CD4-positive, alpha-beta memory T cell (primary cell): ENCODE measurements around the gene HSF4. TPM values are rescaled to one million over a fixed set of nuclear protein-coding genes. Genes with fewer than 3 reads are reported as not detected.

Source experiments
- CTCF ChIA-PET: fragments of 350-600 bp; sonication (Branson Sonifier 250); formaldehyde crosslinking; loops from one replicate; lab custom pipeline; 2021; ENCODE audit warnings: inconsistent platforms; ENCODE audit not compliant: partially characterized antibody; lab: Charles Lee
- POLR2A ChIA-PET: fragments of 350-600 bp; sonication (Branson Sonifier 250); formaldehyde crosslinking; loops from one replicate; lab custom pipeline; 2021; ENCODE audit not compliant: partially characterized antibody; lab: Charles Lee
- DNase-seq, 5 donors: peaks; one replicate each; pipeline versions ENCODE4 v3.0.0 to v3.0.0-alpha.2; 2020 to 2022; ENCODE audit warnings: mixed read lengths in 1 of 5
- H3K27ac ChIP-seq: one replicate; pipeline ENCODE4 v1.7.0; 2013; ENCODE audit warnings: low read depth, low read length
- H3K27me3 ChIP-seq: 2 replicates; pipeline ENCODE4 v1.7.0; 2013; ENCODE audit warnings: mild to moderate bottlenecking, low read length, moderate library complexity; ENCODE audit not compliant: insufficient read depth
- H3K36me3 ChIP-seq: 2 replicates; pipeline ENCODE4 v1.7.0; 2013; ENCODE audit warnings: mild to moderate bottlenecking, low read length, moderate library complexity; ENCODE audit not compliant: insufficient read depth
- H3K4me1 ChIP-seq: 2 replicates; pipeline ENCODE4 v1.7.0; 2013; ENCODE audit warnings: mild to moderate bottlenecking, low read length, moderate library complexity; ENCODE audit not compliant: insufficient read depth
- H3K4me3 ChIP-seq, 2 donors: one replicate each; pipeline ENCODE4 v1.7.0; 2013; ENCODE audit warnings: low read length in 2 of 2, mild to moderate bottlenecking in 1 of 2
- H3K9me3 ChIP-seq, 2 donors: one replicate each; pipeline ENCODE4 v1.7.0; 2013; ENCODE audit warnings: low read length in 2 of 2, control low read depth in 1 of 2; ENCODE audit not compliant: control insufficient read depth in 1 of 2
- H3K27ac Mint-ChIP-seq, 7 donors: one replicate each; pipeline ENCODE4 v1.8.0; 2020 to 2021; ENCODE audit warnings: mixed read lengths in 7 of 7, mild to moderate bottlenecking in 6 of 7, inconsistent platforms in 3 of 7, moderate library complexity in 3 of 7
- H3K27me3 Mint-ChIP-seq, 2 donors: one replicate each; pipeline ENCODE4 v1.8.0; 2020 to 2021; ENCODE audit warnings: mixed read lengths in 2 of 2
- H3K36me3 Mint-ChIP-seq, 2 donors: one replicate each; pipeline ENCODE4 v1.8.0; 2020 to 2021; ENCODE audit warnings: mixed read lengths in 2 of 2, inconsistent platforms in 1 of 2, mild to moderate bottlenecking in 1 of 2
- H3K4me1 Mint-ChIP-seq, 4 donors: one replicate each; pipeline ENCODE4 v1.8.0; 2020 to 2021; ENCODE audit warnings: mixed read lengths in 4 of 4, mild to moderate bottlenecking in 1 of 4
- H3K4me3 Mint-ChIP-seq, 8 donors: one replicate each; pipeline ENCODE4 v1.8.0; 2020 to 2021; ENCODE audit warnings: mixed read lengths in 8 of 8, mild to moderate bottlenecking in 7 of 8, moderate library complexity in 6 of 8, inconsistent platforms in 3 of 8
- H3K9me3 Mint-ChIP-seq, 8 donors: one replicate each; pipeline ENCODE4 v1.8.0; 2020 to 2021; ENCODE audit warnings: mixed read lengths in 8 of 8, mild to moderate bottlenecking in 5 of 8, inconsistent platforms in 3 of 8, moderate library complexity in 1 of 8
- intact Hi-C: fragments of 100-400 bp; cut with micrococcal nuclease; formaldehyde crosslinking; loops from one replicate; pipeline ENCODE4 v1.15.1; 2023
- polyA plus RNA-seq, 2 donors: library from polyadenylated mRNA; unstranded; fragments of 300-500 nt; fragmentation: Illumina TruSeq; gene quantifications; one replicate each; pipeline ENCODE4 v1.2.3, GENCODE V29; 2021
- total RNA-seq, 2 experiments: library from RNA; stranded (reverse); gene quantifications; one replicate each; pipeline ENCODE4 v1.2.3, GENCODE V29; 2021

Gene HSF4
- total and polyA plus RNA-seq, 4 experiments from 2014 or later: 0.37 to 98.7 (median 93.6) TPM; not detected in 1

GRCh38 chr16:67208154-67208896 lies 43.8 kb downstream of the HSF4 start:
- no peaks in the 10 kb centered on the region for H3K27me3 Mint-ChIP-seq
- H3K4me1 Mint-ChIP-seq: no peaks in the 10 kb centered on the region
- ChIA-PET POLR2A (interaction anchor here (0.7 to 1.6 kb wide), 3 partner anchors 9 to 19 kb away, joined by 3 to 5 read pairs (median 3); partner anchors contain the start of gene TMEM208), CTCF (interaction anchor here (0.9 to 1.3 kb wide), 3 partner anchors 10 to 23 kb away, joined by 3 to 4 read pairs (median 3); partner anchors contain the start of gene TMEM208)
- H3K27ac ChIP-seq: no peak overlapping the region
- no peak overlapping the region for H3K27ac Mint-ChIP-seq
- peaks cover 0 to 5% of the 10 kb centered on the region in 2 donors for H3K36me3 Mint-ChIP-seq
- H3K4me1 ChIP-seq: no peaks in the 10 kb centered on the region
- no peaks in the 10 kb centered on the region for H3K9me3 Mint-ChIP-seq
- intact Hi-C loops: no loop called here
- no peaks in the 10 kb centered on the region for H3K27me3 ChIP-seq
- H3K36me3 ChIP-seq: no peaks in the 10 kb centered on the region
- no peaks in the 10 kb centered on the region for H3K9me3 ChIP-seq
- H3K4me3 ChIP-seq: no peak overlapping the region
- no peak for DNase-seq
- H3K4me3 Mint-ChIP-seq: no peak overlapping the region

- no peaks in the 10 kb centered on the region for H3K27me3 Mint-ChIP-seq
- DNase-seq: no peak
These were observed 45.0 kb downstream of the HSF4 start for GRCh38 chr16:67209565-67209964.

DNA sequence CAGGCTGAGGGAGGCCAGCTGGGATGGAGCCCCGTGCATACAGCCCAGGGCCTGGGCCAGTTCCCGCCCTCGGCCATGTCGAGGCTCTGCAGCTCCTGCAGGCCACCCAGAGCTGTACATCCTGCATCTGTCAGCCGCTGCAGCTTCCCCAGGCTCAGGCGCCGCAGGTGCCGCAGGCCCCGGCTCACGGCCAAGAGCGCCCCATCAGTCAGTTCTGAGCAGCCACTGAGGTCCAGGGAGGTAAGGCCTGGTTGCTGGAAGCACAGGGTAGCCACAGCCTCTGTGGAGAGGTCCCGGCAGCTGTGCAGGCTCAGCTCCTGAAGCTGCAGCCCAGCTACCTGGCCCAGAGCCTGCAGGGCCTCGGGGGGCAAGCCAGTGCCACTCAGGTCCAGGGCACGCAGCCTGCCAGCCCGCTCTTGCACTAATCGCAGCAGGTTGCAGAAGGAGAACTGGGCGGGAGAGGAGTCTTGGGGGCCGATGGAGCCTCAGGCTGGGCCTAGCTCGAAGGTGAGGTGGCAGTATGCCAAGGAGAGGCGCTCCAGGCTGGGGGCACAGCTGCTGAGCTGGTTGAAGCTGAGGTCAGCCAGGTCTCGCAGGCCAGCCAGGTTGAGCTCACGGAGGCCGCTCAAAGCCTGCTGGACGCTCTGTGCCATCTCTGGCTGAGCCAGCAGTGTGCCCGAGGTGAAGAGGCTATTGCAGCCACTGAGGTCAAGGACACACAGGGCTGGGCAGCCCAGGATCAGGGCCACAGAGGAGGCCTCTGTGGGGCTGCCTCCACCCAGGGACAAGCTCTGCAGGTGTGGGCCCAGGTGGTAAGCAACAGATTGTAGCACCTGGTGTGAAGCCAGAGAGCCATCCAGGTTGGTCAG lies 45.8 kb downstream of the HSF4 start:
- Mint-ChIP-seq H3K4me3 (no peak overlapping the region), H3K4me1 (no peaks in the 10 kb centered on the region), H3K36me3 (peaks cover 0 to 5% of the 10 kb centered on the region in 2 donors), H3K27ac (no peak overlapping the region), H3K27me3 (no peaks in the 10 kb centered on the region), H3K9me3 (no peaks in the 10 kb centered on the region)
- Histone ChIP-seq H3K4me1 (no peaks in the 10 kb centered on the region), H3K4me3 (no peak overlapping the region), H3K36me3 (no peaks in the 10 kb centered on the region), H3K9me3 (no peaks in the 10 kb centered on the region), H3K27me3 (no peaks in the 10 kb centered on the region), H3K27ac (no peak overlapping the region)
- intact Hi-C loops: no loop called here
- ChIA-PET POLR2A (interaction anchor here (1.1 kb wide), 1 partner anchor 18 kb away, joined by 4 read pairs; the partner anchor contains the start of gene E2F4), CTCF (no interaction called here)
- DNase-seq: no peak

More at GRCh38 chr16:67209565-67209964, 45.0 kb downstream of the HSF4 start:
- H3K27me3 ChIP-seq: no peaks in the 10 kb centered on the region
- Mint-ChIP-seq H3K9me3 (no peaks in the 10 kb centered on the region), H3K36me3 (peaks cover 0 to 5% of the 10 kb centered on the region in 2 donors), H3K27ac (peak overlapping the region in 1 of 7 donors; percentile 80), H3K4me3 (no peak overlapping the region), H3K4me1 (no peaks in the 10 kb centered on the region)
- intact Hi-C loops: no loop called here
- H3K4me3 ChIP-seq: no peak overlapping the region
- no peaks in the 10 kb centered on the region for H3K4me1 ChIP-seq
- H3K36me3 ChIP-seq: no peaks in the 10 kb centered on the region
- ChIA-PET POLR2A (interaction anchor here (1.1 kb wide), 1 partner anchor 17 kb away, joined by 4 read pairs; the partner anchor contains the start of gene E2F4), CTCF (interaction anchor here (1.1 to 1.3 kb wide), 2 partner anchors 12 to 17 kb away, joined by 3 to 4 read pairs; partner anchors contain the start of gene TMEM208)
- H3K27ac ChIP-seq: no peak overlapping the region
- H3K9me3 ChIP-seq: no peaks in the 10 kb centered on the region

- intact Hi-C loops: no loop called here
- no peaks in the 10 kb centered on the region for H3K4me1 Mint-ChIP-seq
- H3K9me3 Mint-ChIP-seq: no peaks in the 10 kb centered on the region
- Histone ChIP-seq H3K9me3 (no peaks in the 10 kb centered on the region), H3K4me1 (no peaks in the 10 kb centered on the region), H3K27ac (no peak overlapping the region), H3K36me3 (no peaks in the 10 kb centered on the region), H3K27me3 (no peaks in the 10 kb centered on the region), H3K4me3 (no peak overlapping the region)
- H3K4me3 Mint-ChIP-seq: no peak overlapping the region
- peaks cover 0 to 3% of the 10 kb centered on the region in 2 donors for H3K36me3 Mint-ChIP-seq
- ChIA-PET CTCF (no interaction called here), POLR2A (no interaction called here)
- no peak for DNase-seq
- no peaks in the 10 kb centered on the region for H3K27me3 Mint-ChIP-seq
- no peak overlapping the region for H3K27ac Mint-ChIP-seq
These were observed 47.1 kb downstream of the HSF4 start for GRCh38 chr16:67211674-67212073.

DNA sequence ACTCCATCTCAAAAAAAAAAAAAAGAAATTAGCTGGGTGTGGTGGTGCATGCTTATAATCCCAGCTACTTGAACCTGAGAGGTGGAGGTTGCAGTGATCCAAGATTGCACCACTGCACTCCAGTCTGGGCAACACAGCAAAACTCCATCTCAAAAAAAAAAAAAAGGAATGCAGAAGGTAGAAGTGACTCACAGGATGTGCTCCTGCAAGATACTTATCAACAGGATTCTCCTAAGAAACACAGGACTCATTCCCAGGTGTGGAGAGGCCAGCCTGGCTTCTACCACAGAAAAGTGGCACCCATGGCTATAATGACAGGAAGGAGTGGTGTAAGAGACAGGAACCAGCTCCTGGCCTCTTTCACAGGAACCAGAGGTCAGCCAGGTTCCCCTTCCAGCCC lies 48.2 kb downstream of the HSF4 start:
- CTCF ChIA-PET: interaction anchor here (1.1 kb wide), 1 partner anchor 259 kb away, joined by 5 read pairs; no protein-coding TSS in a partner anchor
- no peaks in the 10 kb centered on the region for H3K4me1 ChIP-seq
- Mint-ChIP-seq H3K27ac (peak overlapping the region in 1 of 7 donors; percentile 46), H3K36me3 (peaks cover 0 to 5% of the 10 kb centered on the region in 2 donors), H3K4me1 (no peaks in the 10 kb centered on the region), H3K27me3 (no peaks in the 10 kb centered on the region), H3K9me3 (no peaks in the 10 kb centered on the region), H3K4me3 (no peak overlapping the region)
- POLR2A ChIA-PET: interaction anchor here (0.9 kb wide), 1 partner anchor 9 kb away, joined by 3 read pairs; no protein-coding TSS in a partner anchor
- H3K27ac ChIP-seq: no peak overlapping the region
- H3K9me3 ChIP-seq: no peaks in the 10 kb centered on the region
- no peak overlapping the region for H3K4me3 ChIP-seq
- intact Hi-C loops: no loop called here
- no peaks in the 10 kb centered on the region for H3K27me3 ChIP-seq
- no peaks in the 10 kb centered on the region for H3K36me3 ChIP-seq
- DNase-seq: no peak

- peaks cover 0 to 5% of the 10 kb centered on the region in 2 donors for H3K36me3 Mint-ChIP-seq
- ChIA-PET POLR2A (interaction anchor here (0.9 kb wide), 1 partner anchor 9 kb away, joined by 3 read pairs; no protein-coding TSS in a partner anchor), CTCF (interaction anchor here (1.1 kb wide), 1 partner anchor 259 kb away, joined by 5 read pairs; no protein-coding TSS in a partner anchor)
- DNase-seq: peak in 1 of 5 donors; percentile 2
- Histone ChIP-seq H3K36me3 (no peaks in the 10 kb centered on the region), H3K4me3 (no peak overlapping the region), H3K9me3 (no peaks in the 10 kb centered on the region), H3K27me3 (no peaks in the 10 kb centered on the region), H3K4me1 (no peaks in the 10 kb centered on the region), H3K27ac (no peak overlapping the region)
- intact Hi-C loops: no loop called here
- H3K4me3 Mint-ChIP-seq: no peak overlapping the region
- H3K9me3 Mint-ChIP-seq: no peaks in the 10 kb centered on the region
- H3K4me1 Mint-ChIP-seq: no peaks in the 10 kb centered on the region
- no peaks in the 10 kb centered on the region for H3K27me3 Mint-ChIP-seq
- H3K27ac Mint-ChIP-seq: peak overlapping the region in 1 of 7 donors; percentile 46
These were observed 48.9 kb downstream of the HSF4 start for GRCh38 chr16:67213197-67214019.
